GM12891 (cell line): ENCODE results near the gene CISD3.

Source experiments
- POLR2A ChIP-seq: IDR thresholded peaks from 2 replicates; pipeline ENCODE4 v1.6.1; 2011; ENCODE audit warnings: low read depth, low read length, control low read depth
- POLR2AphosphoS5 ChIP-seq: IDR thresholded peaks from 2 replicates; pipeline ENCODE4 v1.6.1; 2011; ENCODE audit warnings: low read depth, low read length, control low read depth
- SPI1 ChIP-seq: IDR thresholded peaks from 2 replicates; pipeline ENCODE4 v1.6.1; 2011; ENCODE audit warnings: low read depth, low read length, control low read depth
- TAF1 ChIP-seq: IDR thresholded peaks from 2 replicates; pipeline ENCODE4 v1.6.1; 2011; ENCODE audit warnings: low read depth, low read length, control low read depth

- TF ChIP-seq POLR2AphosphoS5 (no peak), SPI1 (peak; percentile 84), POLR2A (no peak), TAF1 (no peak)
Measured at GRCh38 chr17:38706505-38707216, 23.5 kb upstream of the CISD3 start.
